HG03175 (cell line): ENCODE data around the gene ZNHIT6.

ENCODE experiments used
- ATAC-seq: cut with Tn5 transposase; IDR thresholded peaks from one replicate; pipeline ENCODE4 v1.9.1; 2021; ENCODE audit warnings: mild to moderate bottlenecking, moderate library complexity; ENCODE audit not compliant: unreplicated experiment

ZNHIT6 gene

GRCh38 chr1:85599681-85600080, 108.6 kb downstream of the ZNHIT6 start:
- no peak for ATAC-seq
